GM18499 (cell line): ENCODE results near the gene TNNT3.

ENCODE experiments used
- ATAC-seq: cut with Tn5 transposase; IDR thresholded peaks from one replicate; pipeline ENCODE4 v1.9.1; 2021; ENCODE audit warnings: moderate number of reproducible peaks; ENCODE audit not compliant: insufficient read depth, unreplicated experiment

The TNNT3 gene

GRCh38 chr11:1893581-1894359, 25.7 kb upstream of the TNNT3 start:
- ATAC-seq = no peak

- ATAC-seq = no peak
Observed at GRCh38 chr11:1894759-1895158, 24.7 kb upstream of the TNNT3 start.

DNA sequence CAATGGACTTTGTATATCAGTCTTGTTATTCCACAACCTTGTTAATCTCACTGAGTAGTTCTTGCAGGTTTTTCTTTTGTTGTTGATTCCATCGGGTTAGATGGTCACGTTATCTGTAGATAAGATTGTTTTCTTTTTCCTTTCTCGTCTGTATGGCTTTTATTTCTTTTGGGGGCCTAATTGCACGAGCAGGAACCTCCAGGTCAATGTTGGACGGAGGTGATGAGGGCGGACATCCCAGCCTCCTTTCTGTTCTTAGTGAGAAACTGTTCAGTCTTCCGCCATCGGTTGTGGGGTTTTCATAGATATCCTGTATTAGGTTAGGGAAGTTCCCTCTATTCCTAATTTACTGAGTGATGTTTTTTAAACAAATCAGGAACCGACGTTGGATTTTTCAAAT, 23.0 kb upstream of the TNNT3 start:
- no peak for ATAC-seq

GRCh38 chr11:1896923-1897322, 22.6 kb upstream of the TNNT3 start:
- ATAC-seq = no peak

DNA sequence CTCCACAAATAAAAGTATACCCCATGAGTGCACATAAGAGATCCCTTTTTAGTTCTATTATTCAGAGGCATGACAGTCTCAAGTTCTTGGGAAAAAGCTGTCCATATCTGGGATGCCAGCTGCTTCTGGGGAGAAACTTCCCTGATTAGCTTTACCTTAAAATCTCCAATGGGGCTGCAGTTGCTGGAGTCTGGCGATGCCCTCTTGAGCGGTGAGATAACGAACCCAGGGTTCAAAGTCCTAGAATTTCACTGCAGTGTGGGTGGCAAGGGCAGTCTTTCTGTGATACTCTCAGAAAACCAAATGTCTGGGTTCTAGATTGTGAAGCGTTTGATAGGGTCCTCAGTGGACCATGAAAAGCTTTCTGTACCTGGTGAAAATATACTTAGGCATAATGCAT, 20.4 kb upstream of the TNNT3 start:
- ATAC-seq = no peak

- ATAC-seq = no peak
Observed at GRCh38 chr11:1899686-1900085, 19.8 kb upstream of the TNNT3 start.

DNA sequence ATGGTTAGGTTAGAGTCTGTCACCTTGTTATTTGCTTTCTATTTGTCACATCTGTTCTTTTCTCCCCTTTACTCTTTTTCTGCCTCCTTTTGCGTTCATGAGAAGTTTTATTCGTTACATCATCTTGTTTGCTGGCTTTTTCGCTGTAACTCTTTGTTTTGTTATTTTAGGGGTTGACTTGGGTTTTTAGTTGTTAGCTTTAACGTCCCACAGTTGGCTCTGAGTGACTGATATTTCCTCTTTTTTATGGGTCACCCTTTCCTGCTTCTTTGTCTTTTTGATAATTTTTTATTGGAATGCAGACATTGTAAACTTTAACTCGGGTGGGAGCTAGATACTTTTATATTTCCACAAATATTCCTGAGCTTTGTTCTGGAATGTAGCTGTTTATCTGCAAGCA, 13.3 kb upstream of the TNNT3 start:
- no peak for ATAC-seq

DNA sequence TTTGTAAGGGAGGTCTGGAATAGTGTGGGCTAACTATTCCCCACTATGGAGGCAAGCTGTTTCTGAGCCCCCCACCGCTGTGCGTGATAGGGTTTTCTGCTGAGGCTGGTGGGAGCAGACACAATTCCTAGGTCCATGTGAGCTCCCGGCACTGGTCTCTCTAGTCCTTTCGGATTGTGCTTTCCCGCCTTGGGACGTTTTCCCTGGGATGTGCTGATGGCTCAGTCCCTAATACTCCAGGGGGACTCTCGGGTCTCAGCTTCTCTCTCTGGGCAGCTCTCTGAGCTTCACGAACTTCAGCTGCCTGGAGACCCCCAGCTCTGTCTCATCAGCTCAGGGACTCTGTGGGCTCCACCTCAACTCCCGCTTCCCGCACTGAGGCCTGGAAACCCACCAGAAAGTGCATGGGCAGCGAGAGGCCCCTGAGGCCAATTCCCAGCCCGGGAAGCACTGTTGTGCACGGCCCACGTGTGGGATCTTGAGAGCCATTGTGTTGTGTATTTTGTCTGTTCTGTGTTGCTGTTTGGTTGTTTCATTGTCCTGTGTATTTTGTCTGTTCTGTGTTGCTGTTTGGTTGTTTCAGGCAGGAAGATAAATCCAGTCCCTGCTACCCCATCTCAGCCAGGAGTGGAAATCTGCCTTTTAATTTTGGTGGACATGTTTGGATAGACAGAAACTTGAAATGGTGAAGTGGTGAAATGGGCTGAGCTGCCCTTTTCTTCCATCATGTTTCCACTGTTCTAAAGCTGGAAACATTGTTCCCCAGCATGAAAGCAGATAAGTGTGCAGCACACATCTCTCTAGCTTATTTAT, 12.7 kb upstream of the TNNT3 start:
- no peak for ATAC-seq

DNA sequence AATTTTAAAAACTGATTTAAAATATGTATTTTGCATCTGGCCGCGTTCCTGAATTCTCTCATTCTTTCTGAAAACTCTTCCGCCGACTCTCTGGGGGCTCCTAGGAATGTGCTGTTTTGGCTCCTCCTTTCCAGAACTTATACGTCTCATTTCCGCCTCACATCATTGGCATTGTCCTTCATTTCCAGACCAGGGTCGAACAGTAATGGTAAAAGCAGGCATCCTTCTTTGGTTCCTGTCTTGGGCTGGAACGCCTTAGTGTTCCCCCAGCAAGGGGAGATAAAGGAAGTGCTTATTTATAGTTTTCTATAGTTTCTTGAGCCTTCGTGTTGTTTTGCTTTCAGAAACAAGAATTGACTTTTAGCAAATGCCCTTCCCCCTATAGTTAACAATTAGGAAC, 10.9 kb upstream of the TNNT3 start:
- ATAC-seq = no peak

- no peak for ATAC-seq
Observed at GRCh38 chr11:1909524-1909923, 10.0 kb upstream of the TNNT3 start.

DNA sequence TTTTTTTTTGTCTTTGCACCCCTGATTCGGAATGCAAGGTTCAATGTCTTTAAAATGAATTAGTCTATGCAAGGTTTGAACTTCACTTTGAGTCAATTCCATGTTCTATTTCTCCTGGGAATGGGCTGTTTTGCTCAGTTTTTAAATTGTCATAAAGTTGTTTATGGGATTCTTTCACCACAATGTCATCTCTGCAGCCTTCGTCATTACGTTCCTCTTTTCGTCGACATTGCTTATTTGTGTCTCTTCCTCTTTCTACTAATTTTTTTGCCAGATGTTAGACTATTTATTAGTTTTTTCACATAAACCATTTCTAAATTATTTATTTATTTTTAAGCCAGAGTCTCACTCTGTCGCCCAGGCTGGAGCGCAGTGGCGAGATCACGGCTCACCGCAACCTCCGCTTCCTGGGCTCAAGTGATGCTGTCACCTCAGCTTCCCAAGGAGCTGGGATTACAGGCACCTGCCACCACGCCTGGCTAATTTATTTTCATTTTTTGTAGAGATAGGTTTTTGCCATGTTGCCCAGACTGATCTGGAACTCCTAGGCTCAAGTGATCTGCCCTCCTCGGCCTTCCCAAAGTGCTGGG, 7.1 kb upstream of the TNNT3 start:
- no peak for ATAC-seq

- no peak for ATAC-seq
Observed at GRCh38 chr11:1913271-1914060, 6.0 kb upstream of the TNNT3 start.

DNA sequence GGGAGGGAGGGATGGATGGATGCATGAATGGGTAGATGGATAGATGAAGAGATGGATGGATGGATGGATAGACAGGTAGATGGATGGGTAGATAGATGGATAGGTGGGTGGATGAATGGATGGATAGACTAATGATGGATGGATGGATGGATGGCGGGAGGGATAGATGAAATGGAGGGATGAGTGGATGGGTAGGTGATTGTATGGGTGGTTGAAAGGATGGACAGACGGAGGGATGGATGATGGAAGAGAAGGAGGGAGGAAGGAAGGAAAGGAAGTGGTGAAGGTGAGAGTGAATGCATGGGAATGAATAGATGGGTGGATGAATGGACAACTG, 3.7 kb upstream of the TNNT3 start:
- no peak for ATAC-seq

DNA sequence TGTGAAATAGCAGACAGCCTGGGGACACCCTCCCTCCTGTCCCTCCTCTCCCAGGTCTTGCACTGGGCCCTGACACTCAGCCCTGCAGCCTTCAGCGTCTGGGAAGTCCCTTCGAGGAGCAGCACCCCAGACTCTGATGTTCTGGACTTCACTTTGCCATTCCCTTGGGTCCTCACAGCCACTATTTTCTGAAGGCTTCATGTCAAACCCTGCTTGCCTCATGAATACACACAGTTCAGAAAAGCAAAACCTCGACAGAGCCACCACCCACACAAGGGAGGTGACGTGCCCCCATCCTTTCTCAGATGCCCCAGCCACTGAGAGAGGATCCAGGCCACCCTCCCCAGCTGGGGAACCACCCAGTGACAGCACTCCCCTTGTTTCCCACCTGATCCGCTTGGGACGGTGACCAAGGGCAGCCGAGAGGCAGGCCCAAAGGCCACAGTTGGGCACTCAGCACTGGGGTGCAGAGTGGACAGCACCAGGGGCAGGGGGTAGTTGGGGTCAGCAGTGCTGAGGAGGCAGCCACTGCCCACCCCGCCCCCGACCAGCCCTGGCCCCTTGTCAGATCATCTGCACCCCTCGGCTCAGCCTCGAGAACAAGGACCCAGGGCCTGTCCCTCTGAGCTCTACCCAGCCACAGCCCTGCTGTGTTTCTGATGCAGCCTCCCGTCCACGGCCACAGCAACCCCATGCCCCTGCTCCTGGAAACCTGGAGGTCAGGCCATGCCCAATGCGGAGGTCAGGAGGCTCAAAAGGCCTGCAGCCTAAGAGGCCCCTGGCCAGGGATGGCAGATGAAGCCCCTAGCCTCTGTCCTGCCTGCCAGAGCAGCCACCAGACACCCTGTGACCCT, 3.1 kb upstream of the TNNT3 start:
- no peak for ATAC-seq

- ATAC-seq = no peak
Observed at GRCh38 chr11:1916986-1917522, 2.4 kb upstream of the TNNT3 start.

DNA sequence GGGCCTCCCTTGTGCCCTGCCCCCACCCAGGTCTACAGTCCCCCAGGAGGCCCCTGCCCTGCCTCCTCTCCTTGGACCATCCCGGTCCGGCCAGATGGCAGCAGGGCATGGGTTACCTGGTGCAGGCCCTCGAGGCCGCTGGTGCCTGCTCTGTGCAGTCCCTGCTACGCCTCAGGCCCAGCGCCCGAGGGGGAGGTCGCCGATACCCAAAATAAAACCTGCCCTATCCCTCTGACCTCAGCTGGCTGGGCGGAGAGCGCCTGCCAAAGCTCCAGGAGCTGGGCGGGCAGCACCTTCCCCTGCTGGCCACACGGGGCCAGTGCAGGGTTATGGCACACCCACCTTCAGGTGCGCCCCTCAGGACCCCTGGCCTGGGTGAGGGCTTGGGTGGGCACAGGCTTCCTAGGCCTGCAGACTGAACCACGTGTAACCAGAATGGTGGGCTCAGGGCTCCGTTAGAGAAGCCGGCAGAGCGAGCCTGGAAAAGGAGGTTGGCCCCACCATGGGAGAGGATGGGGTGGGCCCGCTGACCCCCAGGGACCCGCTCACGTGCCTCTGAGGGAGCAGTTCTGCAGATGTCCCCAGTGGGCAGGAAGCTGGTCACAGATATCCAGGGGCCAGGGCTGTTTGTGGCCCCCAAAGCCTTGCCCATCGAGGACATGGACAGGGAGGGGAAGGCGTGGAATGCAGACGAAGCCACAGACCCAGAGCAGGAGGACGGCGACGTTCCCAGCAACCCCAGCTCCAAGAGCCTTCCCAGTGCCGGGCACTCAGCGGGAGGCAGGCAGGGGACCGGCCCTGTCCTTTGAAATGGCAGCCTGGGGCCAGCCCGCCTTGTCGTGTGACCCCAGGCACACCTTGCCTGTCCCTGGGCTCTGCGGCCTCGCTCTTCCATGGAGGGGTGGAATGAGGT, 1.7 kb upstream of the TNNT3 start:
- ATAC-seq = no peak

GRCh38 chr11:1918436-1919315, 827 bp upstream of the TNNT3 start:
- no peak for ATAC-seq
